Pancreas (tissue), 10 donors: ENCODE measurements around the gene MC3R. TPM values are rescaled to one million over a fixed set of nuclear protein-coding genes. Genes with fewer than 3 reads are reported as not detected.

Source experiments
- ATAC-seq, 4 donors: fragments of 200-7000 bp; cut with Tn5 transposase; one replicate each; pipeline versions ENCODE4 v1.8.0 to v1.9.1; 2020; ENCODE audit warnings: mild to moderate bottlenecking in 4 of 4, moderate library complexity in 4 of 4
- DNase-seq, 6 donors: peaks; one replicate each; pipeline ENCODE4 v3.0.0-alpha.2; 2020
- FAIRE-seq: peaks from 2 replicates; lab custom pipeline; 2012; peaks lifted over from hg19 to GRCh38; lab: Jason Lieb, UNC
- H3K27ac ChIP-seq, 4 donors: fragments of 200-600 bp; sonication (generic); 1 replicate in 3 of 4; 2 replicates in 1 of 4; pipeline versions ENCODE4 v1.5.0 to v1.8.0; 2020
- H3K27me3 ChIP-seq, 4 donors: fragments of 200-600 bp; one replicate each; pipeline ENCODE4 v1.8.0; 2021
- H3K36me3 ChIP-seq, 3 donors: fragments of 200-600 bp; sonication (generic) in 1 of 3; one replicate each; pipeline versions ENCODE4 v1.5.0 to v1.8.0; 2020 to 2021
- H3K4me1 ChIP-seq, 3 donors: fragments of 200-600 bp; one replicate each; pipeline ENCODE4 v1.8.0; 2021
- H3K4me3 ChIP-seq, 4 donors: fragments of 200-600 bp; sonication (generic) in 2 of 4; one replicate each; pipeline versions ENCODE4 v1.5.0 to v1.8.0; 2020 to 2021
- H3K9me3 ChIP-seq, 4 donors: fragments of 200-600 bp; one replicate each; pipeline ENCODE4 v1.8.0; 2021
- WGBS, 2 donors: extraction: QIAGEN DNeasy Blood & Tissue Kit; methylation state at CpG; one replicate each; pipeline ENCODE4 v1.1.7; 2013; 5-methylcytosine and 5-hydroxymethylcytosine counted together
- intact Hi-C, 3 donors: fragments of 100-400 bp; cut with DNase I; formaldehyde crosslinking; loops; one replicate each; pipeline versions ENCODE4 v1.11.1 to v1.14.2; 2022
- polyA plus RNA-seq, 2 donors: library from polyadenylated mRNA; stranded (reverse); fragments of 200-250 nt; gene quantifications; one replicate each; pipeline ENCODE4 v1.2.3, GENCODE V29; 2013
- total RNA-seq, 6 donors: library from RNA; stranded (reverse); fragmentation: NEBNext Ultra II Directional in 4 of 6; extraction: Animal tissue kit (Norgen Biotek cat#: 25700) in 4 of 6; gene quantifications; one replicate each; pipeline versions ENCODE4 v1.2.1 to v1.2.4, GENCODE V29; 2021 to 2023
- TF ChIP-seq, protein P1 (sequence below), 4 donors: fragments of 200-600 bp; sonication (generic) in 3 of 4; IDR thresholded peaks; one replicate each; pipeline versions ENCODE4 v1.5.0 to v1.8.0; 2021; ENCODE audit warnings: antibody characterized with exemption in 4 of 4
- donor health status: healthy with polysubstance abuse.
- donor health status: DM: no; HTN: no; CAD: no; lungs with moderate emphysema.
- donor health status: DM: no; HTN: no; CAD: no.
- donor health status: control.
- donor health status: control.
- donor health status: Bipolar disorder and iron deficiency.
- donor health status: DM: yes; HTN: yes; CAD: no.
- donor health status: DM: no; HTN: no; CAD: no.
- donor health status: DM: no; HTN: no; CAD: no.
- donor health status: DM: yes; HTN: yes; CAD: no.

MC3R gene
- total and polyA plus RNA-seq, 8 donors: not detected

DNA sequence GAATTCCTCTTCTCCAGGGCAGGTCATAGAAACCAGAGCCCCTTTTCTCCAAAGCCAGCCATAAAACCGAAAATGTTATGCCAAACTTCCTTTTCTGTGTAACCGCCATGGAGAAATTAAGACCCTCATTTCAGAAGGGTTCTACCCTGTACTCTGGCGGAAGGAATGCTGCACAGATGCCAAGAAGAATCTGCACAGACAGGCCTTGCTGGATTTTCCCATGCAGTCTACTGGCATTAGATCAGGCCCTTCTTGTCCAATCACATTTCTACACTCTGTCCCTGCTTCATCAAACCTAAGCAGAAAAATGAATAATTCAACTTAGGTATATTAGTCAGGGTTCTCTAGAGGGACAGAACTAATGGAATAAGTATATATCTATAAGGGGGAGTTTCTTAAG, 43.2 kb upstream of the MC3R start:
- TF ChIP-seq, protein P1, sequence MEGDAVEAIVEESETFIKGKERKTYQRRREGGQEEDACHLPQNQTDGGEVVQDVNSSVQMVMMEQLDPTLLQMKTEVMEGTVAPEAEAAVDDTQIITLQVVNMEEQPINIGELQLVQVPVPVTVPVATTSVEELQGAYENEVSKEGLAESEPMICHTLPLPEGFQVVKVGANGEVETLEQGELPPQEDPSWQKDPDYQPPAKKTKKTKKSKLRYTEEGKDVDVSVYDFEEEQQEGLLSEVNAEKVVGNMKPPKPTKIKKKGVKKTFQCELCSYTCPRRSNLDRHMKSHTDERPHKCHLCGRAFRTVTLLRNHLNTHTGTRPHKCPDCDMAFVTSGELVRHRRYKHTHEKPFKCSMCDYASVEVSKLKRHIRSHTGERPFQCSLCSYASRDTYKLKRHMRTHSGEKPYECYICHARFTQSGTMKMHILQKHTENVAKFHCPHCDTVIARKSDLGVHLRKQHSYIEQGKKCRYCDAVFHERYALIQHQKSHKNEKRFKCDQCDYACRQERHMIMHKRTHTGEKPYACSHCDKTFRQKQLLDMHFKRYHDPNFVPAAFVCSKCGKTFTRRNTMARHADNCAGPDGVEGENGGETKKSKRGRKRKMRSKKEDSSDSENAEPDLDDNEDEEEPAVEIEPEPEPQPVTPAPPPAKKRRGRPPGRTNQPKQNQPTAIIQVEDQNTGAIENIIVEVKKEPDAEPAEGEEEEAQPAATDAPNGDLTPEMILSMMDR (IDR thresholded peaks at IDR 0.05): no peak
- no peak for DNase-seq
- Histone ChIP-seq H3K4me1 (no peaks in the 10 kb centered on the region), H3K36me3 (no peaks in the 10 kb centered on the region), H3K27me3 (no peaks in the 10 kb centered on the region), H3K9me3 (no peaks in the 10 kb centered on the region), H3K27ac (no peak overlapping the region), H3K4me3 (no peak overlapping the region)
- no peak for ATAC-seq
- intact Hi-C loops: no loop called here
- no peak for FAIRE-seq
- WGBS, 2 donors: 71 to 80% methylated on average over 3 of the region's 3 CpGs

DNA sequence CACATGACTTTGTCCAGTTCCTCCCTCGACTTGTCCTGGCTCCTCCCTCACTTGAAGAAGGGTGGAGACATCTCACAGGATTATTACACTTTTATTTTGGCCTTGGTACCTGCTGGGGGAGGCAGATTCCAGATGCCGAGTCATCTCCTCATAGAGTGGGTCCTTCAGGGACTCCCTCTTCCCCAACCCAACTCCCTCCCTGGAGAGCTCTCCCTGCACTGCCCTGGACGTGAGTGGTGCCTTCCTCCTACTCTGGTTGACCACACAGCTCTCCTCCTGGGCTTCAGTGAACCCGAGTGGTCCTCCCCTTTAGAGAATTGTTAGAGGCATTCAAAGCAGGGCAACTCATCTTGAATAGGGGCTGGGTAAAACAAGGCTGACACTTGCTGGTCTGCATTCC, 40.9 kb upstream of the MC3R start:
- FAIRE-seq (no peak), DNase-seq (no peak), ATAC-seq (no peak)
- no peak overlapping the region for H3K4me3 ChIP-seq
- TF ChIP-seq, protein P1 (IDR thresholded peaks at IDR 0.05): no peak
- H3K27ac ChIP-seq: no peak overlapping the region
- no peaks in the 10 kb centered on the region for H3K36me3 ChIP-seq
- no peaks in the 10 kb centered on the region for H3K4me1 ChIP-seq
- no peaks in the 10 kb centered on the region for H3K9me3 ChIP-seq
- no peaks in the 10 kb centered on the region for H3K27me3 ChIP-seq
- 42 to 52% methylated on average over 4 of the region's 4 CpGs for WGBS, 2 donors
- intact Hi-C loops: no loop called here

DNA sequence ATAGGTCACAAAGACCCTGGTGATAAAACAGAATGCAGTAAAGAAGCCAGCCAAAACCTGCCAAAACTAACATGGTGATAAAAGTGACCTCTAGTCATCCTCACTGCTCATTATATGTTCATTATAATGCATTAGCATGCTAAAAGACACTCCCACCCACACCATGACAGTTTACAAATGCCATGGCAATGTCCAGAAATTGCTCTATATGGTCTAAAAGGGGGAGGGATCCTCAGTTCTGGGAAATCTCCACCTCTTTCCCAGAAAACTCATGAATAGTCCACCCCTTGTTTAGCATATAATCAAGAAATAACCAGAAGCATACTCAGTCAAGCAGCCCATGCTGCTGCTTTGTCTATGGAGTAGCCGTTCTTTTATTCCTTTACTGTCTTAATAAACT, 40.4 kb upstream of the MC3R start:
- no peak for FAIRE-seq

DNA sequence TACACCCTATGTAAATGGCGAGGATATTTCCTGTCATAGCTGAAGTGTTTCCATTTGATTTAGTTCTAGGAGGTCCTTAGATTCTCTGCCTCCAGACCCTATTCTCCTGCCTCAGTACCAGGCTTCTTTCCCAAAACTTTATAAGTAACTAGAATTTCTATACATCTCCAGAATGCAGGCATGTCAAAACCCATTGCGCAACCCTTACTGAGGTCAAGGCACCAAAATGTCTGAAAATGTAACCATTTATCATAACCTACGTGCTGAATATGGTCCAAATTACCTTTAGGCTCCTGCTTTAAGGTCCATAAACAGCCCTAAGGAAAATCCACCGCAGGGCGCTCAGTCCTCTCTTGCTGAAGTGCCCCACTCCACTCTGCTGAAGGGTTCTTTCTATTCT, 37.5 kb upstream of the MC3R start:
- TF ChIP-seq, protein P1 (IDR thresholded peaks at IDR 0.05): no peak
- ATAC-seq (no peak), FAIRE-seq (no peak), DNase-seq (no peak)
- Histone ChIP-seq H3K4me1 (no peaks in the 10 kb centered on the region), H3K36me3 (no peaks in the 10 kb centered on the region), H3K27ac (no peak overlapping the region), H3K27me3 (no peaks in the 10 kb centered on the region), H3K4me3 (no peak overlapping the region), H3K9me3 (no peaks in the 10 kb centered on the region)
- intact Hi-C loops: no loop called here
- WGBS, 2 donors: 73% methylated on average over 5 of the region's 5 CpGs

More for the DNA sequence above, 40.4 kb upstream of the MC3R start:
- no peak for DNase-seq
- Histone ChIP-seq H3K36me3 (no peaks in the 10 kb centered on the region), H3K27ac (no peak overlapping the region), H3K4me3 (no peak overlapping the region), H3K27me3 (no peaks in the 10 kb centered on the region), H3K4me1 (no peaks in the 10 kb centered on the region), H3K9me3 (no peaks in the 10 kb centered on the region)
- ATAC-seq: no peak
- TF ChIP-seq, protein P1 (IDR thresholded peaks at IDR 0.05): no peak
- WGBS, 2 donors: 75 to 86% methylated on average over 1 of the region's 1 CpG
- intact Hi-C loops: no loop called here

DNA sequence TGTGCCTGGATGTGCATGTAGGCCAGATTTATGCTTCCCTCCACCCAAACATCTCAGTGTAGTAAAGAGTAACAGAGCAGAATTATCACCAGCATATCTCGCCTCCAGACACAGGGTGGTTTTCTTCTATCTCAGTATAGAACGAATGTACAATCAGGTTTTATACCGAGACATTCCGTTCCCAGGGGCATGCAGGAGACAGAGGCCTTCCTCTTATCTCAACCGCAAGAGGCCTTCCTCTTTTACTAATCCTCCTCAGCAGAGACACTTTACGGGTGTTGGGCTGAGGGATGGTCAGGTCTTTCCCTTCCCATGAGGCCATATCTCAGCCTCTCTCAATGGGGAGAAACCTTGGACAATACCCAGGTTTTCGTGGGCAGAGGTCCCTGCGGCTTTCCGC, 36.4 kb upstream of the MC3R start:
- Histone ChIP-seq H3K27me3 (no peaks in the 10 kb centered on the region), H3K4me1 (no peaks in the 10 kb centered on the region), H3K9me3 (no peaks in the 10 kb centered on the region), H3K36me3 (no peaks in the 10 kb centered on the region), H3K27ac (no peak overlapping the region), H3K4me3 (no peak overlapping the region)
- intact Hi-C loops: no loop called here
- no peak for DNase-seq
- no peak for FAIRE-seq
- WGBS, 2 donors: 66 to 76% methylated on average over 9 of the region's 9 CpGs
- TF ChIP-seq, protein P1 (IDR thresholded peaks at IDR 0.05): no peak
- no peak for ATAC-seq
